GM21723 (cell line): ENCODE data around the gene PCDH10.

Experiments
- ATAC-seq: cut with Tn5 transposase; IDR thresholded peaks from one replicate; pipeline ENCODE4 v1.9.1; 2021; ENCODE audit warnings: mild to moderate bottlenecking, moderate library complexity; ENCODE audit not compliant: unreplicated experiment

Gene PCDH10

DNA sequence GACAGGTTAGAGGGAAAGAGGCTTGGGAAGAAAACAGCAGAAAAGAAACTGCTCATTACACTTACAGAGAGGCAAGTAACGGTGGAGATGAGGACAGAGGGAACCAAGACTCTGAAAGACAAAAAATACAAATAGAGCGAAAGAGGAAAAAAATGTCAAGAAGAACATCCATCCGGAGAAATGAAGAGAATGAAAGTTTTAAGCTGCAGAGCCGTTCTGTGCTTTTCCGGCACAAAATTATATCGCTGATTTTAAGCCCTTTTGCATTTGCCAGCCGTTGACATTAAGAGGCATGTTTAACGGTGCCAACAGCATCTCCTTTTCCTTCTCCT is 236 bp downstream of the PCDH10 start:
- no peak for ATAC-seq

DNA sequence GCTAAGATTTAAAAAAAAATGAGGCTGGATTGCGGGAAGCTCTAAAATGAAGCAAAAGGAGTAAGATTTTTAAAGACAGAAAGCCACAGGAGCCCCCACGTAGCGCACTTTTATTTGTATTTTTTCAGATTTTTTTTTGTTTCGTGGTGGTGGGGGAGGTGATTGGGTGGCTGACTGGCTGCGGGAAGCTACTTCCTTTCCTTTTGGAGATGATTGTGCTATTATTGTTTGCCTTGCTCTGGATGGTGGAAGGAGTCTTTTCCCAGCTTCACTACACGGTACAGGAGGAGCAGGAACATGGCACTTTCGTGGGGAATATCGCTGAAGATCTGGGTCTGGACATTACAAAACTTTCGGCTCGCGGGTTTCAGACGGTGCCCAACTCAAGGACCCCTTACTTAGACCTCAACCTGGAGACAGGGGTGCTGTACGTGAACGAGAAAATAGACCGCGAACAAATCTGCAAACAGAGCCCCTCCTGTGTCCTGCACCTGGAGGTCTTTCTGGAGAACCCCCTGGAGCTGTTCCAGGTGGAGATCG is 908 bp downstream of the PCDH10 start:
- ATAC-seq: no peak

- ATAC-seq: no peak
Observed at GRCh38 chr4:133150486-133151340, 1.6 kb downstream of the PCDH10 start.

GRCh38 chr4:133151341-133151690 is 2.2 kb downstream of the PCDH10 start:
- no peak for ATAC-seq

- ATAC-seq: no peak
Observed at GRCh38 chr4:133151691-133152329, 2.7 kb downstream of the PCDH10 start.

DNA sequence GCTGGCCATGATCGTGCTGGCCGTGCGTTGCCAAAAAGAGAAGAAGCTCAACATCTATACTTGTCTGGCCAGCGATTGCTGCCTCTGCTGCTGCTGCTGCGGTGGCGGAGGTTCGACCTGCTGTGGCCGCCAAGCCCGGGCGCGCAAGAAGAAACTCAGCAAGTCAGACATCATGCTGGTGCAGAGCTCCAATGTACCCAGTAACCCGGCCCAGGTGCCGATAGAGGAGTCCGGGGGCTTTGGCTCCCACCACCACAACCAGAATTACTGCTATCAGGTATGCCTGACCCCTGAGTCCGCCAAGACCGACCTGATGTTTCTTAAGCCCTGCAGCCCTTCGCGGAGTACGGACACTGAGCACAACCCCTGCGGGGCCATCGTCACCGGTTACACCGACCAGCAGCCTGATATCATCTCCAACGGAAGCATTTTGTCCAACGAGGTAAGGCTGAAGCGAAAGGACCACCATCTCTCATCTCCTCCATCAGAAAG is 3.3 kb downstream of the PCDH10 start:
- no peak for ATAC-seq

DNA sequence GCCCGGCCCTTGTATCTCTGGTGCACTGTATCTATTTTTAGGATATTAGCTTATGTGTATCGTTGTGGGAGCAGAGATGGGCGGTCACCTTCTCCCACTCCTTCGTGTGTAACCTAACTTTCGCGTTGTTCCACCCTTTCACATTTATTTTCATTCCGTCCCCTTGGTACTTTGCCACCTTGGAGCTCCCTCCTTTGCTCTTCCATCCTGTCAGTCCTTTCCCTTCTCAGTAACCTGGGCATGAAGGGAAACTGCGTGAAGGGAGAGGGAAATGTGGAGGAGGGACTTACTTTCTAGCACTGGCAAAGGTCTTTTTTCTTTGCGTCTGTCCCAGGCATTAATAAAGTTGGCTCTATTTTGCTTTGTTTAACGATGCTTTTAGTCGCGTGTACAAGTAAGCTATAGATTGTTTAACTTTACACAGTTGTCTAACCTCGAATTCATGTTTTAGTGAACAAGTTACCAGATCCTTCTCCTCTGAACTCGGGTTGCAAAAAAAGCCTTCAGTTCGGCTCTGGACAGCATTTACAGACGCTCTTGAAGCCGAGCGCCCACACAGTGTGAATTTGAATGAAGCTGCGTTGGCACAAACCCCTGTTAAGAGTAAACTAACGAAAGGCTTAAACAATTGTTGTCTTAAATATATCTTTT is 3.9 kb downstream of the PCDH10 start:
- no peak for ATAC-seq

DNA sequence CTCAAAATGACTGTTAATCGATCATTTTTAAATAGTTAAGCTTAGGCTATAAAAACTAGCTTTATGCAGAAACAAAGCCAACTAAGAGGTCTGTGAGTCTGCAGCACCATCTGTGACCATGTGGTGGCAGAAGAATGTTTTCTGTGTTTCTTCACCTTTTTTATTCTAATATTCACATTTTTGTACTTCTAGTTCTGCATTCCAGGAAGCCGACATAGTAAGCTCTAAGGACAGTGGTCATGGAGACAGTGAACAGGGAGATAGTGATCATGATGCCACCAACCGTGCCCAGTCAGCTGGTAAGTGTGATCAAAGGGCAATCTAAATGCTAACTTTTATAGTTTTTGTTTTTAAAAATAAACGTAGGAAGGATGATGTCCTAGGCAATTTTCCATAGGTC is 5.6 kb downstream of the PCDH10 start:
- no peak for ATAC-seq

DNA sequence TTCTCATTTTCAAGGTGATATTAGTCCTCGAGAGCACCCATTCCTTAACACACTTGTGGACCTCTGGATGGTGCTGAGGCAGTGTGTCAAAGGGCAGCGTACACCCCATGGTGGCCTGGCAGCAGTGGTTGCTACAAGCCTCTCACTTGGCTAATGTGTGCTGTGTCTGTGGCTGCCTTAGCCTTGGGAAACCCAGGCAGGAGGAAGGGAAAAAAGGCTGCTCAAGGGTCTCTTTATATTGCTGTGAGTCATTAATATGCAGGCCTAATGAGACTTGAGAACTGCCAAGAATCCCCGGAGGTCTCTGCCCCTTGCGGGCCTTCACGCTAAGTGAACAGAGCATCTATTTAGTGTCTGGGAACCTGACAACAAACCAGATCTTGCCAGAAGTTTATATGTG is 7.0 kb downstream of the PCDH10 start:
- no peak for ATAC-seq

DNA sequence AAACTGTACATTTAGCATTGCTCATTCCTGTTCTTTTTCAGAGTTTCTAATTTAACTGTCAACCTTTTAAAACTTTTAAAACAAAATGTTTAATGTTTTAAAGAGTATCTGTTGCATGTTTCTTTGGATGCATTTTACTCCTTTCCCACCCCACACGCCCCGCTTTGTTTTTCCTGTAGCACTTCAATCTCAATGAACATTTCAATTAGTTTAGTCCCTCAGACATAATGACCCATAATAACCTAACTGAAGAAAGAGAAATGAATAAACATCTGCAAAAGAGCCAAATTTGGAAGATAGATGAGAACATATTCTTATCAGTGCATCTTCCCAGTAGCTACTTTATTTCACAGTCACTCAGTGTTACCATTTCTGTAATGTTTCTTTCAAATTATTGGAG is 7.5 kb downstream of the PCDH10 start:
- ATAC-seq: no peak

DNA sequence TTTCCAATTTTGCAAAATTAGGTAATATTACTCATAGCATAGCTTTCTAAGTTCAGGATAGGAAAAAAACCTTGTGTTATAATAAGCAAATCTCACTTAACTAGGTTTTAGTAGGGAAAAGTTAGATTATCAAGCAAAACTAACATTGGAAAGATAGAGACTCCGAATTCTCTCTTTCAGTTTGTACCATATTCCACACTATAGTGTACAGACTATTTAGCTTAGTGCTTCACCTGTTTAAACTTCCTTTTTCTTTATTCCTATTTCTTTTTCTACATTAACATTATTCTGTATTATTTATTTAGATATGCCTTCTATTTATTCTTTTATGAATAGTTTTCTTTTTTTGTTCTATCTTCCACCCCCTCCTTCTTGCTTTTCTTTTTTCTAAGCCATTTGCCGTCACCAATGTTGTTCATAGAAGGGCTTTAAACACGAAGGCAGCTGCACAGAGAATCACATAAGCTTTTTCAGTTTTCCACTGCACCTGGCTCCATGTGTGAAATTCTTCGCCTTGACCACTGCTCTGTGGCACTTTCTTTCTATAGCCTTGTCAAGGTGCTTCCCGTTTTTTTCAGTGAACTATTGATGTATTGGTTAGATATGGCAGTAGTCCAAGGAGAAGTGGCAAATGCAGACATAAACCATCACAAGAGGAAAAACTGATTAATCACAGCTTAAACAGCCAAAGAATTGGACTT is 8.5 kb downstream of the PCDH10 start:
- ATAC-seq: no peak

- ATAC-seq: no peak
Observed at GRCh38 chr4:133160853-133161252, 11.8 kb downstream of the PCDH10 start.

DNA sequence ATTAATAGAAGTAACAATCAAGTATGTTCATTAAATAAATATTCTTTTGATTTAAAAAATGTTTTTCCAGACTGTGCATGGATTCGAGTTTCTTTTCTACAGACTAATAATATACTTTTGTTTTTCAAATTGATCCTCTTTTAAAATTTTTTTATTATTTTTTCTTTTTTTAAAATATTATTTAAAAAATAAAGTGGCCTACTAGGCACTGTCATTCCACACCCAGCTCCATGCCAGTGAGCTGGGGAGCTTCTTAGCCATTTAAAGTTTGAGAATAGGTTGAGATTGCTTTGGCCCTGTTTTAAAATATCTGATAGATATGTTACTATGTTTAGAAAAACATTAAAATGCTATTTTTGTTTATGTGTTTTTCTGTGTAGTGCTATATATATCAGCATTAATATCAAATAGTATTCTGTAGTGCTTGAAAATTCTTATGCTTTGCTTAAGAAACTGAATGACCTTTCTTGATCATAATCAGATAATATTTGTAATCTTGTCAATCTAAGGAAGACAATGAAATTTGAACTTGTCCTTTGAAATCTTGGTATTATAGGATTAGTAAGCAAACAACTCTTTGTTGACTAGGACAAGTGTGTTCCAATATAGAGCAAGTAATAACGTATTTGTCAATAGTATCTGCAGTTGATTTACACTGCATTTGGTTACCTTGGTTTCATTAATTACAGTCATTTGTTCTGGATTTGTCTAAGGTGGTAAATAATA is 12.6 kb downstream of the PCDH10 start:
- ATAC-seq: no peak

GRCh38 chr4:133162941-133163340 is 13.8 kb downstream of the PCDH10 start:
- no peak for ATAC-seq

- ATAC-seq: no peak
Observed at GRCh38 chr4:133178956-133179355, 29.9 kb downstream of the PCDH10 start.

GRCh38 chr4:133186210-133186609 is 37.1 kb downstream of the PCDH10 start:
- ATAC-seq: no peak

DNA sequence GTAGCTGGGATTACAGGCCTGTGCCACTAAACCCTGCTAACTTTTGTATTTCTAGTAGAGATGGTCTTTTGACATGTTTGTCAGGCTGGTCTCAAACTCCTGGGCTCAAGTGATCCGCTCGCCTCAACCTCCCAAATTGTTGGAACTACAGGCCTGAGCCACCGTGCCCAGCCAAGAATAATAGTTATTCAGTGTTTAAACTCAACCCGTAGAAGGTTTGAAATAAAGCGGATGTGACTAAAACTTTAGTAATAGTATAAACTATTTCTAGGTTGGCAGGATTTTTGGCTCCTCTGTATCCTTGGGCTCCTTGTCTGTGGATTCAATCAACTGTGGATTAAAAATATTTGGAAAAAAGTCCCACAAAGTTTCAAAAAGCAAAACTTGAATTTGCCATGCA is 37.8 kb downstream of the PCDH10 start:
- no peak for ATAC-seq

- ATAC-seq: no peak
Observed at GRCh38 chr4:133188433-133189146, 39.5 kb downstream of the PCDH10 start.

GRCh38 chr4:133189147-133189517 is 40.0 kb downstream of the PCDH10 start:
- ATAC-seq: no peak

DNA sequence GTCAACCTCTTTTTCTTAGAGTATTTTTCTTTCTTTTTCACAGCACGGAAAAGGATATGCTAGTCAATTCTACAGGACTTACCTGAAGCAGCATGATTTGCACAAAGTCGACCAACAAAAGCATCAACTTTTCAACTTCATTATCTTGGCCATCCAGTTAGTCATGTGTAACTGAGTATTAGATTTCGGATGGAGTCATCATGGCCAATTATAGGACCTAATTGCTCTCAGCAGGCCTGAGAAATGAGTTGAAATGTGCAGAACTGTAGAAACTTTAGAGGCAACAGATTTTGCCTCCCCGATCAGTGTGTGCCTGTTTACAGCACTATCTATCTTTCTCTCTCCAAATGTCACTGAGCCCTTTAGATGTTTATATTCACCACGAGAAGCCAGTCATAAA is 41.0 kb downstream of the PCDH10 start:
- ATAC-seq: no peak
